GM18867 (cell line): ENCODE results near the gene NT5C1B.

Experiments
- ATAC-seq: cut with Tn5 transposase; IDR thresholded peaks from one replicate; pipeline ENCODE4 v1.9.1; 2021; ENCODE audit warnings: mild to moderate bottlenecking, moderate library complexity; ENCODE audit not compliant: unreplicated experiment

Gene NT5C1B

DNA sequence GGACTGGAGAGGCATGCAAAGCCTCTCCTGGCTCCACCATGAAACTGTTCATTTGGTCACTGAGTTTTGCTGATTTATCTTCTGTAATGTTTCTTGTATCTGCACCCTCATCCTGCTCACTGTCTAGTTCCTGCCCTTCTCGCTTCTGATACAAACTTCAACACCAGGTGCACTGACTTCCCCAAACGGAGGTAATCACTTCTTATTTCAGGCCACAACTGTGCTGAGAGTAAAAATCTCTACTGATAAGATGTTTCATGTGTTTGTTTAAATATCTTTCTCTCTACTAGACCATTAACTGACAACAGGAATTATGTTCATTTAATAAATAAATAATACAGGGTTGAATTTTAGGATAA is 10.9 kb upstream of the NT5C1B start:
- peak; percentile 47 for ATAC-seq

DNA sequence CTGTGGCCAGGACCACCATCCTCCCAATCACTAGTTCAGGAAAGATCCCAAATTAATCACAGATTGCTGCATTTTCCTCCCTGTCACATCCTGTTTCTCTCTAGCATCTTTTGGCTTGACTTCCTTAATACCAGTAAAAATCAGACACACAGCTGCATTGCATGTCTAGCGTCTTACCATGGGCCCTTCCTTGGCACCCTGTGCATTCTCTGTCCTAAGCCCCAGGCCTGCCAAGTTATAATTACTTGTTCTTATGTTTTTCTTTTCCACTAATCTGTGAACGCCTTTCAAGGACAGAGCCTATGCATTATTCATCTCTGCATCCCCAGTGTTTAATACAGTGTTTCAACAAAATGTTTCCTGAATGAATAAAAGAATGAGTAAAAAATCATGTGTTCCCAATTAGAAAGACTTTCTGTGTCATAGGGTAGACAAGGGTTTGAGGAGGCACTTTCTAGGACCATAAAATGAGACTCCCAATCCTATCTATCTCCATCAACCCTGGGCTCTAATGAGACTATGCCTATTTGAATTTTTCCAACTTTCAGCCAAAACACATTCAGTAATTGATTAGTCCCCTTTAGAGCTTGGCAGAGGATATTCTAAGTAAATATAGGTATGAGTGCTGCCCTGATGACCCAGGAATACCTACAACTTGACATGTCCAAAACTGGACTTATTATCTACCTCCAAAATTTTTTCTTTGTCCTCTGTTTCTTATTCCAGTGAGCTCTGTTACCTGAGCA is 10.3 kb upstream of the NT5C1B start:
- no peak for ATAC-seq

DNA sequence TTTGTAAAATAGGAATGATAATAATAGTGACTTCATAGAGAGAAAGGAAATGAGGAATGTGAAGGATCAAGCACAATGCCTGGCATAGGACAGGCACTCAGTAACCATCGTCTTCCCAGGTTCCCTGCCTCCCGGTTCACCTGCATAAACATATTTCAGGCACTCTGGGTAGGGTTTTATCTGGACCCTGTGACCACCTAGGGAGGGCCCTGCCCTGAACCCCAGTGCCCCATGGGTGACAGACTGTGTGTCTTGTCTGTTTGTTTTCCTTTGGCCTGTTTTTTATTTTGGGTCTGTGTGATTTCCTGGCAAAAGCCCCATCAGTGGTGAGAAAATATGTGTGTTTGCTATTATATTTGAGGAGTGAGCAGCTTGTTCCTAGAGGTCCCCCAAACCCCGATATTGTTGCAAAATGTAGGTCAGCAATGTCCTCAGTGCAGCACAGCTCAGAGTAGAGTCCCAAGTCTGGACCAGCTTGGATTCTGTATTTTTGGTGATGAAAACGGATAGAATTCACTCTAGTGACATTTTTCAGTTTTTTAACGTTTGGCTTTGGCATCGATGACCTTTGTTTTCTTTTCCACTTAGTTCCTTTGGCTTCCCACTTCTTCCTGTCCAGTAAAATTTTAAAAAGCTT is 9.6 kb upstream of the NT5C1B start:
- ATAC-seq = no peak

DNA sequence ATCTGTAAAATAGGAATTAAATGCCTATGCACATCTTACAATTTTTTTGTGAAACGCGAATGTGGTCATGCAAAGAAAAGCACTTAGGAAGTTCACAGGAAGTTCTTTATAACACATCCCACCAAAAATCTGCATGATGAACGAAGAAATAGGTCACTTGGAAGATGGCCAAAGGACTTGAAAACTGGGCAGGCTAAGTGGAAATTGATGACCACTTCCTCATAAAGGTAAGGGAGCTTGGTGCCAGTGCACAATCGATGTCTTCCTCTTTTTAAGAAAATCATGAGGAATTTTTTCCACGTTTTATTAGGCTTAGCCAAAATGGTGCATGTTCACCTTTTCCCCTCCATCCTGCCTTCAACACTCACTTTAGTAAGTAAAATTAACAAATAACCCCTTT is 8.2 kb upstream of the NT5C1B start:
- no peak for ATAC-seq

DNA sequence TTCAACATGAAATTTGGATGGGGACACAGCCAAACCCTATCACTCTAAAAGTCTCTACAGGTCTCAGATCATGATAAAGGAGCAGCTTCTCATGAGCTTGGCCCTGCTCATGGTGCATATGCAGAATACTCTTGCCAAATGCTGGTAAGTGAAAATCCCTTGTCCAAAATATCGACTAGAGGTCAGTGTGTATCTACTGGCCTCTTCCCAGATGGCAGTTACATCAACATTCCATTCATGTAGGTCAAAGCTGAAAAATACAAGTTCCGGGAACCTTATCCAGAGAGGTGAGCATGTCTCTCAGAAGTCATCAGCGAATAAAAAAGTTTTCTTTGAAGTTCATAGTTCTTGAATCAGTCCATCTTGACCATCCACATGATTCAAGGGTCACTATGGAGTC is 7.6 kb upstream of the NT5C1B start:
- ATAC-seq = no peak

DNA sequence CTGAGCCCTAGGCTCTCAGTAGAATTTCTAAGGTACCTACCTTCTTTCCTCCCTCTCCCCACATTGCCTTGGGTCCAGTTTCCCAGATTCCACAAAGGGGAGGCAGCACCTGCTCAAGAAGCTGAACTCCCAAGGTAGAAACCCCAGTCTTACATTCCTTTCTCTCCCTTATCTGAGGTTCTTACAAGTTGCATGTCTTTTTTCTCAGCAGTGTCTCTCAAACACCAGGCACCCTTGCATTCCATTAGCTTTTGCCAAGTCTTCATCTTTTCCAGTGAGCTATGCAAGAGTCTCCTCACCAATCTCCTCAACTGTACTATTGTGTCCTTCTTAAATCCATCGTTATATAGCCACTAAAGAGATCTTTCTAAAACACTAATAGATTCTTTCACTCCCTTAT is 4.1 kb upstream of the NT5C1B start:
- ATAC-seq = no peak

DNA sequence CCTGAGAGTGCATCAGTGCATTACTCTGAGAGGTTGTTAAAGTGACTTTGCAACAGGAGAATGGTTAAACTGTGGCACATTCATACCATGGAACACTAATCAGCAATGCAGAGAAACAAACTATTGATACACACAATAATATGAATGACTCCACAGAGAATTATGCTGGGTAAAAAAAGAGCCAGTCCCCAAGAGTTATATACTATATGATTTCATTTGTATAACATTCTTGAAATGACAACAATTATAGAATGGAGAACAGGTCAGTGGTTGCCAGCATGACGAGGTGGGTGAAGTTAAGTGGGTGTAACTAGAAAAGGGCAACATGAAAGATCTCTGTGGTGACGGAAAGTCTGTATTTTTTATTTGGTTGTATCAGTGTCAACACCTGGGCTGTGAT is 3.0 kb upstream of the NT5C1B start:
- no peak for ATAC-seq

DNA sequence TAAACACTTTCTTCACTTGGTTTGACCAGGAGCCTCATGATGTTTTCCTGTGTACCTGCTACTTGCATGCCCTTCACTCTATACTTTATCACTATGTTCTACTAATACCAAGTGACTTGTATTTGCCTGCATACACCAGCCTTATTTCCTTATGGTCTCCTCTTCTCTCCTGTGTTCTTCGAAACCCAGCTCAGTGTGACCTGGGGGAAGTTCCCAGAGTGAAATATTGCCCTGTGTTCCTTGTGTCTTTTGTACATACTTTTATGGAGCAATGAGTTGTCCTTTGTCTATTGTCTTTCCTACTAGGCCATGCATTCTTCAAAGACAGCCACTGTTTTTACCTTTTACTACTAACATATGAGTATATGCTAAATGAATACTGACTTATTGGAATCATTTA is 567 bp downstream of the NT5C1B start:
- ATAC-seq = no peak

DNA sequence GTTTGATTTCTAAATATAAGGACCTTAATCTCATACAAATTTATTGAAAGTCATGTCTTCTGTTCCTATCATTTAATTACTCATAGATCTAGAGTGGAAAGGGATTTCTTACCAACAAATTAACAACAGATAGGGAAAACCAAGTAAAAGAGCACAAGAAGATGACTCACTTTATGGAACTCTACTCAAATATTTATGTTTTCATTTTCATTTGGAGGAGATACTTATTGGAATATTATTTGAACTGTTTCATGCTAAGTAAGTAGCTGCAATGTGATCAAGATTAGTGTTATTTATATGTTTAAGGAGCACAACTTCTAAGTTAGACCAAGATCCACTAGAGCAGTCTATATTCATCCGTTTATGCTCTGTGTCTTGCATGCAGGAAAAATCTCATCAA is 1.3 kb downstream of the NT5C1B start:
- no peak for ATAC-seq

DNA sequence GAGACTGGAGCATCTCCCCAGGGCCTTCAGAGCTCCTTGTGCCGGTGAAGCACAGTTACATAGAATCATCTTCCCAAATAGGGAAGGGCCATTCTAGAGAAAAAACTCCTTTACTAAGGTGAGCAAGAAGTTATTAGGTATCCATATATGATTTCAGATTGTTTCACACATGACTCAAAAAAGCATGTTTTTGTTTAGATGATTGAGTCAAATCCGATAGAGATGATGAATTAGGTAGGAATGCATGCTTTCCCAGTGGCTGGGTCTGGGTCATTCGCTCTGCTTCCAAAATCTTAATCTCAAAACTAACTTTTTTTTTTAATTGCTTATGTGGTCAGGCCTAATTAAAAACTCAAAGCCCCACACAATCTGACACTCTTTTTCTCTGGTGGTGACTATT is 3.8 kb downstream of the NT5C1B start:
- no peak for ATAC-seq

DNA sequence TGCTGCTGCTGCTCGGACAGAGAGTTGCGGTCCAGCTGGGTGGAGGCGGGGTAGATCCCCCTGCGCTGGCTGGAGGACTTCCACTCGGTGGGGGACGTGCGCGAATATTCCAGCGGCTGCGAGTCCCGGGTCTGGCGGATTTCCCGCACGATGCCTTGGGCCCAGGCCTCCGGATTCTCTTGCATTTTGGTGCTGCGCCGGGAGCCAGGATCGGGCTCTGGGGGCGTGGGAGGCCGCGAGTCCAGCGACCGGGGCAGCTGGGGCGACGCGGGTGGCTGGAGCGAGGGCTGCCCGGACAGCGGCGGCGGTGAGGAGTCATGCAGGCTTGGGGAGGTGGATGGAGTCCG is 4.8 kb downstream of the NT5C1B start:
- no peak for ATAC-seq

DNA sequence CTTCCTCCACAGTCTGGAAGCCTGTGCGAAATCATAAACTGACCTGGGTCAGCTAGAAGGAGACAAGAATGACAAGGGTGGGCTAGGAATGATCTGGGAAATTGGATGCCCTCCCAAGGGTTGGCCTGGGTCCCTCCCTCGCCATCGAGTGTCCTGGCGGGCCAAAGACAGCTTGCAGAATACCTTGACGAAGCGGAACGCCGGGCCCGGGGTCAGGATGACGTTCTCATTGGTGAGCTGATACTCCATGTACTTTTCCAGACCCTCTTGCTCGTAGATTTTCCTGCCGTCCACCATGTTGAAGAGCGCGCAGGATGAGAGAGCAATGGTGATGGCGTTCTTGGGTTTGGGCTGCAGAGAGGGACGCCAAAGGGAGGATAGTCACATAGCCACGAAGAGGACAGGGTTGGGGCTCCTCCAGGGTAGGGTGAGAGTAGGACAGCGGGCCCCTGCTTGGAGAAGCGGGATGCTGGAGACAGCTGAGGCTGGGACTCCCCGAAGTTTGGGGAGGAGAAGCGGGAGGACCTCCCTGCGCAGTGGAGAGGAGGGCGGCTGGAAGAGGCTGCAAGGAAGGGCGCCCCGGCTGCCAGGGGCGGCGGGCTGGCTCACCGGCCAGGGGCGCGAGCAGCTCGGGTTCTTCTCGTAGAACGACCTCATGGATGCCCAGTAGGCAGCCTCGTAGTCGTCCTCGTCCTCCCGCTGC is 5.3 kb downstream of the NT5C1B start:
- no peak for ATAC-seq

DNA sequence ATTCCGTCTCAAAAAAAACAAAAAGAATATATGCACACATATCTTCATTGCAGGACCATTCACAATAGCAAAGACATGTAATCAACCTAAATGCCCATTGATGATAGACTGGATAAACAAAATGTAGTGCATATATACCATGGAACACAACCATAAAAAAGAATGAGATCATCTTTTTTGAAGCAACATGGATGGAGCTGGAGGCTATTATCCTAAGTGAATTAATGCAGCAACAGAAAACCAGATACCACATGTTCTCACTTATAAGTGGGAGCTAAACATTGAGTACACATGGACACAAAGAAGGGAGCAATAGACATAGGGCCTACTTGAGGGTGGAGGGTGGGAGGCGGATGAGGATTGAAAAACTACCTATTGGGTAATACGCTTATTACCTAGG is 8.8 kb downstream of the NT5C1B start:
- no peak for ATAC-seq

DNA sequence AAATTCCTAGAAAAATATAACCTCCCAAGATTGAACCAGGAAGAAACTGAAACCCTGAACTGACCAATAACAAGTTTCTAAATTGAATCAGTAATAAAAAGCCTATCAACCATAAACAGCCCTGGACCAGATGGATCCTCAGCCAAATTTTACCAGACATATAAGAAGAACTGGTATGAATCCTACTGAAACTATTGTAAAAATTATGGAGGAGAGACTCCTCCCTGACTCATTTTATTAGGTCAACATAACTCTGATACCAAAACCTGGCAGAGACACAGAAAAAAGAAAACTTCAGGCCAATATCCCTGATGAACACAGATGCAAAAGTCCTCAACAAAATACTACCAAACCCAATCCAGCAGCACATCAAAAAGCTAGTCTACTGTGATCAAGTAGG is 11.3 kb downstream of the NT5C1B start:
- ATAC-seq = no peak

DNA sequence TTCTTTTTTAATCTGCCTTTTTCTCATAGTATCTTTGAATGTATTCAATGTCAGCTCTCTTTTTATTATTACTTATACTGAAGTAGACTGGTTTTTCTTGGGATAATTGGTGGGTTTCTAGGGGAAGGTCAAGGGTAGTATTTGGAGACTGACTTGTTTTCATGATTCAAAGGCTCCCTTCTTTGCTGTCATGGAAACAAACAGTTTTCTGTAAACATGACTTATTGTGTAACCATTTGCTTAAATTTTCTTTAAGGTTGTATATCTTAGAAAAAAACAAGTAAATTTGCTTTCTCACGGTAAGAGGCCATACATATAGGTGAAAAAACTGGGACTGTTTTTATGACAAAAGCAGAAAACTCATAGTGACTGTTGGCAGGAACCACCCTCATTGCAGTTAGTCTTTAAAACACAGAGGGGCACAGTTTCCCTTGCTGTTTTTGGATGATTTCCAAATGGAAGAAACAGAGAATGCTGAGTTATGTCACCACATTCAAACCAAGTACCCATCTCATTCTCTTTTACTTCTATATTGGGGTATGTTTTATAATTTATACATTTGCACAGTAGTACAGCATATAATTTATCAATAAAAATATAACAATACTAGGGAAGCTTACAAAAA is 23.1 kb downstream of the NT5C1B start:
- ATAC-seq = no peak

DNA sequence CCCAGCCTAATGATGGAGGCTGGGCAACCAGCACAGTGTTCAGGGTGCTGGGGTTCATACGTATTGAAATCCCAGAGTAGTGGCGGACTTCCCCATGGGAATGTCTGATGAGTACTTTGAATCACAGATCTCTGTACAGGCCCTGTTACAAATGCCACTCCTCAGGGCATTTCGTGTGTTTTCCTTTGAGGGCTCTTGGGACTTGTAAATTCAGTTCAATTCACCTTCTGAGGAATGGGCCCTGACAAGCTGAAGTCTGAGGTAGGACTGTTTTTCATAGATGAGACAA is 28.6 kb downstream of the NT5C1B start:
- ATAC-seq = peak; percentile 0

DNA sequence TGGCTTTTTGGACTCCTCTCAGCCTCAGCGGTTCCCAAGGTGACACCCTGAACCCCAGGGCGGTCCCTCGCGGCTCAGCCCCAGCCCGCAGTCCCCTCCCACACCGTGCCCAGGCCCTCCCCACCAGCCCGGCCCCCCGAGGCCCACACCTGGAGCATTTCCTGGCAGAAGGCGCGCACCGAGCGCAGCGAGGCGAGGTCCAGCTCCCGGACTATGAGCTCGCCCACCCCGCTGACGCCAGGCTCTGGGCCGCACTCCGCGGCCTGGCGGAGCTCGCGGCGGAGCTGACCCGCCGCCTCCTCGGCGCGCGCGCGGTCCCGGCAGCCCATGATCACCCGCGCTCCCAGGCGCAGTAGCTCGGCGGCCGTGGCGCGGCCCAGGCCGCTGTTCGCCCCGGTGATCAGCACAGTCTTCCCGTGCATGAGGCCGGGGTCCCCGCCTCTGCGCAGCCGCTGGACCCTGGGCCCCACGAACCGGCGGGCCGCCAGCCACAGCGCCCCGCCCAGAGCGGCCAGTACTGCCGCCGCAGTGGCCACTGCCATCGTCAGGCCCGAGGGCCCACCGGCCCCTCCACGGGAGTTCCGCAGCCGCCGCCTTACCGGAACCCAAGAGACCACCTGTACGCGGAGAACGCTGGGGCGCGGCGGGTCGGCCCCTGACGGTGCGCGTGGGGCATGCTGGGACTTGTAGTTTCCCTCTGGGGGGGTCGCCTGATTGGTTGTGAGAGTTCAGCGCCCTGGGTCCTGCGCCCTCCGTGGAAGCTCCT is 29.2 kb downstream of the NT5C1B start, which contains the start of gene RDH14:
Gene RDH14 (minus strand): TSS at position 623 of the 766 bp plus-strand sequence. CDS start 81 bp downstream, at position 542.
- peak; percentile 95 for ATAC-seq

DNA sequence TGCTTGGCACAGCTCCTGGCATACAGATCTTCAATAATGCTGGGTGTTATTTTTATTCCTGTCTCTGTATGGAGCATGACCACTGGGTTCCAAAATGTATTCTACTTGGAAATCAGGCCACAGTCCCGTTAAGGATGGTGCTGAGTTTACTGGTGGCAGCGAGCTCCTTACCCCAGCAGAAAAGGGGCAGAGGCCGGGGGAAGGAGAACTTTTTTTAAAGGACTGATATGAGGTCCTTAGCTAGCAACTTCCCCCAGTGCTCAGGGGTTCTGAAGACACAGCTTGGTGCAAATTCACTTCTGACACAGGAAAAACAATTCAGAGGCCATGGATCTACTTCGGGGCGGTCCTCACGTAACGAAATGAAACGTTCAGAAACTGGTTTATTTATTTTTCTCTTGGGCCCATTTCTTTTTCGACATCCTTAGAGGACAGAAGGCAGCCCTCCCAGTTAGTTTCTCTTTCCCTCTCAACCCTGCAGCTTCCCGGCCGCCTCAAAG is 29.8 kb downstream of the NT5C1B start:
- no peak for ATAC-seq

DNA sequence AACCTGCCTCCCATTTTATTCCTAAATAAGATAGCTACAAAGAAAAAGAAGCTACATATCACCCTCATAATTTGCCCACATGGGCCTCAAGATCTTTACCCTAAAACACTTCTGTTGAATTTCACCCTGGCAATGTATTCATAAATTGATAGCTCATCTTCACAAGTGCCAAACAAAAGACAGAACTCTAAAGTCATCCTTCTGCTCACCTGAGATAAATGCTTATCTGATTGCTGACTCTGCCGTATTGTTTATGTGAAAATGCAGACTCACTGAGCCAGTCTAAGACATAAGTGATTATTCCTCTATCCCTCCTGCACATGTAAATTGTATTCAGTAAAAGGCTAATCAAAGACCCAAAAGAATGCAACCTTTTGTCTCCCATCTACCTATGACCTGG is 30.9 kb downstream of the NT5C1B start:
- ATAC-seq = no peak

DNA sequence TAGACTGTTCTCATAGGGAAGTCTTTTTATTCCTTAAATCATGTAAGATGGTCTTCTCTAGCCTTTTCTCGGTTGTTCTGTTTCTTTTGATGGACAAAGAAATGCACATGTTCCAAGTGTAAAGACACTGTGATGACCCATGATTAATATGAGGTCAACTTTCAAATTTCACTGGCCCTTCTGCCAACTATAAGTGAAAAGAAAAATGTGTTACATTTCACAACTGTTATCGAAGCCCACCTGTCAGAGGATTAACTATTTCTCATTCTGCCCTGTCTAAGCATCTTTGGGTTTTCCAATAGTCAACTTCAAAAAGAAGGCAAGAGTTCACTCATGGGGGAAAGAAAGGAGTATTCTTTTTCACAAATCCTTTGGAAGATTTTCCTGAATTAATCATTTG is 32.2 kb downstream of the NT5C1B start:
- no peak for ATAC-seq
